ENCODE measurements around the gene NIPA2. TPM values are rescaled to one million over a fixed set of nuclear protein-coding genes. Genes with fewer than 3 reads are reported as not detected.

Gene NIPA2
- total RNA-seq, 1 experiment from 2014 or later: 89.4 TPM

DNA sequence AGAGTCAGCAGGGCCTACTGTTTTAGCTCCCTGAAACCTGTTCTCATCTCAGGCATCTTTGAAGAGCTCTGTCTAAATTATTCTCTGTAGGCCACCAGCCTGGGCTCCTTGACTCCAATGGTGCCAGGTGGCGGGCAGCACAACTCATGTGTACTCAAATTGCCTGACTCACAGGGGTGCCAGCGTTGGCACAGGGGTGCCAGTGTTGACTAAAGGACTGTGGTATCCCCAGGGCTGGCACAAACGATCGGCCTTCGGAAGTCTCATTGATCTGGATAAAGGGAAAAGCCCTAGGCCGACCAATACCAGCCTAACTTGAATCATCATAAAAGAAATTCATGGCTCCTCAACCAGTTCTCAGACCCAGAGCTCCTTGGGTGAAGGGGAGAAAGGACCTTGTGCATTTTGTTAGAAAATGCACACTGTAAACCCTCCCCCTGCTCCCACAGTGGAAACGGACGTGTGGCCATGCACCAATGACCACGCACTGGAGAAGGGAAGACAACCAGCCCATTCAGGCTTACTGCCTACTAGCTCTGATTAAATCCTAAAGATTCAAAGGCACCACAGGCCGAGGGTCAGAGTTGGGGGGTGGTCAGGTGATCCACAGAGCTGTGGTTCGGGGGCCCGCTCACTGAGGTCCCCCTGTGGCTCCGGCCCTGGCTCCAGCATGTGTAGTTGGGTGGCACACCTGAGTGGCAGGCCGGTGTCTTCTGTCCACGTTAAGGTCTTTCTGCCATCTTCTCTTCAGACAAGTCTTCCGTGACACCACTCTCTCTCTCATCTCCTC, 68.9 kb downstream of the NIPA2 start:
- Mint-ChIP-seq H3K36me3 (ENCODE audit: insufficient read depth, unreplicated experiment) (peaks cover 78% of the 10 kb centered on the region), H3K9me3 (ENCODE audit: unreplicated experiment) (no peaks in the 10 kb centered on the region), H3K4me1 (ENCODE audit: low read depth, unreplicated experiment) (no peaks in the 10 kb centered on the region), H3K4me3 (ENCODE audit: unreplicated experiment) (no peak overlapping the region), H3K27ac (ENCODE audit: unreplicated experiment) (no peak overlapping the region), H3K27me3 (ENCODE audit: insufficient read depth, unreplicated experiment) (no peaks in the 10 kb centered on the region)
- Histone ChIP-seq H3K4me1 (no peaks in the 10 kb centered on the region), H3K4me3 (ENCODE audit: low read depth, low read length) (no peak overlapping the region), H3K36me3 (ENCODE audit: control insufficient read depth, insufficient read depth, low read length) (peaks cover 8% of the 10 kb centered on the region), H3K27me3 (replicated peaks; ENCODE audit: control insufficient read depth, insufficient read depth, low read length) (no peaks in the 10 kb centered on the region), H3K9me3 (no peaks in the 10 kb centered on the region)
- intact Hi-C loops (cut with micrococcal nuclease; ENCODE audit: unreplicated experiment): no loop called here
- TF ChIP-seq, protein P1, sequence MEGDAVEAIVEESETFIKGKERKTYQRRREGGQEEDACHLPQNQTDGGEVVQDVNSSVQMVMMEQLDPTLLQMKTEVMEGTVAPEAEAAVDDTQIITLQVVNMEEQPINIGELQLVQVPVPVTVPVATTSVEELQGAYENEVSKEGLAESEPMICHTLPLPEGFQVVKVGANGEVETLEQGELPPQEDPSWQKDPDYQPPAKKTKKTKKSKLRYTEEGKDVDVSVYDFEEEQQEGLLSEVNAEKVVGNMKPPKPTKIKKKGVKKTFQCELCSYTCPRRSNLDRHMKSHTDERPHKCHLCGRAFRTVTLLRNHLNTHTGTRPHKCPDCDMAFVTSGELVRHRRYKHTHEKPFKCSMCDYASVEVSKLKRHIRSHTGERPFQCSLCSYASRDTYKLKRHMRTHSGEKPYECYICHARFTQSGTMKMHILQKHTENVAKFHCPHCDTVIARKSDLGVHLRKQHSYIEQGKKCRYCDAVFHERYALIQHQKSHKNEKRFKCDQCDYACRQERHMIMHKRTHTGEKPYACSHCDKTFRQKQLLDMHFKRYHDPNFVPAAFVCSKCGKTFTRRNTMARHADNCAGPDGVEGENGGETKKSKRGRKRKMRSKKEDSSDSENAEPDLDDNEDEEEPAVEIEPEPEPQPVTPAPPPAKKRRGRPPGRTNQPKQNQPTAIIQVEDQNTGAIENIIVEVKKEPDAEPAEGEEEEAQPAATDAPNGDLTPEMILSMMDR (IDR thresholded peaks at IDR 0.05; ENCODE audit: insufficient read depth in 1 of 2, low read depth in 1 of 2, low read length in 1 of 2, severe bottlenecking in 1 of 2, unreplicated experiment in 1 of 2): no peak
- POLR2A ChIA-PET: no interaction called here
- BruUV-seq (replicated peaks): no TSS peak
- CTCF ChIA-PET: interaction anchor here (0.6 kb wide), 1 partner anchor 11 kb away, joined by 3 read pairs; no protein-coding TSS in a partner anchor
- no peak for DNase-seq

GRCh38 chr15:22908830-22909229, 70.4 kb downstream of the NIPA2 start:
- H3K27ac Mint-ChIP-seq (ENCODE audit: unreplicated experiment): no peak overlapping the region

DNA sequence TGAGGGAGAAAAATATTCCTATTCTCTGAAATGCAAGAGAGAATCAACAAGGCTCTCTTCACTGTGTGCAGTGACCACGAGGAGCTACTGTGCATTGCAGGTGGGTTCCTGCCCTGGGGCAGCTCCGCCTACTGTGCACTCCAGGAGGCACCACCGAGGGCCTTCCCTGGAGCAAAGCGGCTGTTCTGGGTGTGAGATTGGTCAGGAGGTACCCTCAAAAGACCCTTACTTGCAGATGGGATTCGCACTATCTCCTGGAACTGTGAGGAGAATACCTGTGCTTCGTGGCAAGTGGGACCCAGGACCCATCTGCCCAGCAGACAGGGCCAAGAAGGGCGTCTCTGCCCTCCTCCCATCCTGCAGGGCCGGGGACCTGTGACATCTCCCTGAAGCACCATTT, 72.8 kb downstream of the NIPA2 start:
- H3K27ac Mint-ChIP-seq (ENCODE audit: unreplicated experiment): no peak overlapping the region
- H3K4me3 Mint-ChIP-seq (ENCODE audit: unreplicated experiment): no peak overlapping the region
- no TSS peak for BruUV-seq (replicated peaks)
- H3K4me1 Mint-ChIP-seq (ENCODE audit: low read depth, unreplicated experiment): no peaks in the 10 kb centered on the region
- no peaks in the 10 kb centered on the region for H3K9me3 Mint-ChIP-seq (ENCODE audit: unreplicated experiment)
- H3K9me3 ChIP-seq: no peaks in the 10 kb centered on the region
- TF ChIP-seq, protein P1 (IDR thresholded peaks at IDR 0.05; ENCODE audit: insufficient read depth in 1 of 2, low read depth in 1 of 2, low read length in 1 of 2, severe bottlenecking in 1 of 2, unreplicated experiment in 1 of 2): no peak
- H3K36me3 ChIP-seq (ENCODE audit: control insufficient read depth, insufficient read depth, low read length): peaks cover 8% of the 10 kb centered on the region
- DNase-seq: no peak
- H3K27me3 Mint-ChIP-seq (ENCODE audit: insufficient read depth, unreplicated experiment): no peaks in the 10 kb centered on the region
- peaks cover 83% of the 10 kb centered on the region for H3K36me3 Mint-ChIP-seq (ENCODE audit: insufficient read depth, unreplicated experiment)
- no peaks in the 10 kb centered on the region for H3K27me3 ChIP-seq (replicated peaks; ENCODE audit: control insufficient read depth, insufficient read depth, low read length)
- CTCF ChIA-PET: no interaction called here
- H3K4me3 ChIP-seq (ENCODE audit: low read depth, low read length): no peak overlapping the region
- H3K4me1 ChIP-seq: no peaks in the 10 kb centered on the region
- intact Hi-C loops (cut with micrococcal nuclease; ENCODE audit: unreplicated experiment): no loop called here
- POLR2A ChIA-PET: no interaction called here

More at GRCh38 chr15:22908830-22909229, 70.4 kb downstream of the NIPA2 start:
- ChIA-PET CTCF (no interaction called here), POLR2A (no interaction called here)
- Histone ChIP-seq H3K9me3 (no peaks in the 10 kb centered on the region), H3K27me3 (replicated peaks; ENCODE audit: control insufficient read depth, insufficient read depth, low read length) (no peaks in the 10 kb centered on the region), H3K36me3 (ENCODE audit: control insufficient read depth, insufficient read depth, low read length) (peaks cover 8% of the 10 kb centered on the region), H3K4me3 (ENCODE audit: low read depth, low read length) (no peak overlapping the region), H3K4me1 (no peaks in the 10 kb centered on the region)
- Mint-ChIP-seq H3K9me3 (ENCODE audit: unreplicated experiment) (no peaks in the 10 kb centered on the region), H3K4me1 (ENCODE audit: low read depth, unreplicated experiment) (no peaks in the 10 kb centered on the region), H3K4me3 (ENCODE audit: unreplicated experiment) (no peak overlapping the region), H3K27me3 (ENCODE audit: insufficient read depth, unreplicated experiment) (no peaks in the 10 kb centered on the region), H3K36me3 (ENCODE audit: insufficient read depth, unreplicated experiment) (peaks cover 83% of the 10 kb centered on the region)
- intact Hi-C loops (cut with micrococcal nuclease; ENCODE audit: unreplicated experiment): no loop called here
- TF ChIP-seq, protein P1 (IDR thresholded peaks at IDR 0.05; ENCODE audit: insufficient read depth in 1 of 2, low read depth in 1 of 2, low read length in 1 of 2, severe bottlenecking in 1 of 2, unreplicated experiment in 1 of 2): no peak
- no TSS peak for BruUV-seq (replicated peaks)
- no peak for DNase-seq
